ENCODE results near the gene MYRF.

GRCh38 chr11:61768376-61769076 is 16.1 kb downstream of the MYRF start:
- no peak for TF ChIP-seq CTCF (optimal IDR thresholded peaks at IDR 0.05 in 1 of 3, IDR thresholded peaks at IDR 0.05 in 1 of 3, conservative IDR thresholded peaks at IDR 0.05 in 1 of 3; ENCODE audit: extremely low read depth in 1 of 3, insufficient read depth in 2 of 3, low read length in 3 of 3)
- TF ChIP-seq EZH2 (IDR thresholded peaks at IDR 0.05; ENCODE audit: low read length) = no peak

Measured in keratinocyte (primary cell).